ENCODE measurements around the gene CASZ1.

CASZ1 gene

DNA sequence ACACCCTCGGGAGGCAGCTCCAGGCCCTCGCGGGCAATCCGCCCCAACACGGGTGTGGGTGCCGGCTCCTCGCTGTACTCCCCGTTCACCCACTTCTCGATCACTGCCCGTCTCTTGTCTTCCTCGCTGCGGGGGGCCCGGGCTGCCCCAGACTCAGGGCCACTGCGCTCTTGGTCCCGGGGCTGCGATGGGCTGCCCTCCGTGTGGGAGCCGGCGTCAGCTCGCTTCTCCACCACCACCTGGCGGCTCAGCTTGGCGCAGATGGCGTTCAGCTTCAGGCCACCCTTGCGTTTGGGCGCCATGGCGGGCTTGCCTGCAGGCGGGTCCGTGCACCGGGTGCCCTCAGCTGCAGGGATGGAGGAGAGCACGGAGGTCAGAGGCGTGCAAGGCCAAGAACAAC, 131.2 kb downstream of the CASZ1 start:
- no peak for DNase-seq

DNA sequence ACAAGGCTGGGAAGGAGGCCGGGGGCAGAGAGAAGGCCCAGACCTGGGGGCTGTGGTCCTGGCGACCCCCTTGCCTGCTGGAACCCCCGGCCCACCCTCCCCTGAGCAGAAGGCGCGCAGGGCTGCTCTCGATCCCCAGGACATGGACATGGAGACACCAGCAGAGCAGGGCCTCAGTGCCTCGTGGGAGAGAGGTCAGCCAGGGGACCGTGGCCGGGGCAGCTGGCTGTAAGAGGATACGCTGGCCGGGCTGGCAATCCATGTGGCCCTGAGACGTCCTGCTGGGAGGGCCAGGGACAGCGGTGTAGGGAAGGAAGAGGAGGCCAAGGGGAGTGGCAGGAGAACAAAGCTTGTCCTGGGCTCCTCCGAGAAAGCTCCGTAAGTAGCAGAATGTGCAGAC, 132.2 kb downstream of the CASZ1 start:
- DNase-seq: no peak

DNA sequence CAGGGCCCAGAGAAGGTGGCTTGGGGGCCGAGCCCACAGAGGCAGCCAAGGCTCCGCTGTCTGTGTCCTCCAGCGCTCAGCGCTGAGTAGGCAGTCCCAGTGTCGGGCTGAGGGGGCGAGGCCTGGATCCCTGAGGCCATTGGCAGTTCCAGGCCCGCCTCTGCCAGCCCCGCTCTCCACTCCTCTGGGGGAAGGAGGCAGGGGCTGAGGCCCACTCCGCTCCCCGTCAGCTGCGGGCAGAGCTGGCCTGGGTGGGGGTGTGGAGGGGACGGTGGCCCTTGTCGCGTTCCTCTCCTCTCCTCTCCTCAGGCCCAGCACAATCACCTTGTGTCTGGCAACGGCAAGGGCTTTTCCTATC, 132.8 kb downstream of the CASZ1 start:
- DNase-seq: peak; percentile 88

DNA sequence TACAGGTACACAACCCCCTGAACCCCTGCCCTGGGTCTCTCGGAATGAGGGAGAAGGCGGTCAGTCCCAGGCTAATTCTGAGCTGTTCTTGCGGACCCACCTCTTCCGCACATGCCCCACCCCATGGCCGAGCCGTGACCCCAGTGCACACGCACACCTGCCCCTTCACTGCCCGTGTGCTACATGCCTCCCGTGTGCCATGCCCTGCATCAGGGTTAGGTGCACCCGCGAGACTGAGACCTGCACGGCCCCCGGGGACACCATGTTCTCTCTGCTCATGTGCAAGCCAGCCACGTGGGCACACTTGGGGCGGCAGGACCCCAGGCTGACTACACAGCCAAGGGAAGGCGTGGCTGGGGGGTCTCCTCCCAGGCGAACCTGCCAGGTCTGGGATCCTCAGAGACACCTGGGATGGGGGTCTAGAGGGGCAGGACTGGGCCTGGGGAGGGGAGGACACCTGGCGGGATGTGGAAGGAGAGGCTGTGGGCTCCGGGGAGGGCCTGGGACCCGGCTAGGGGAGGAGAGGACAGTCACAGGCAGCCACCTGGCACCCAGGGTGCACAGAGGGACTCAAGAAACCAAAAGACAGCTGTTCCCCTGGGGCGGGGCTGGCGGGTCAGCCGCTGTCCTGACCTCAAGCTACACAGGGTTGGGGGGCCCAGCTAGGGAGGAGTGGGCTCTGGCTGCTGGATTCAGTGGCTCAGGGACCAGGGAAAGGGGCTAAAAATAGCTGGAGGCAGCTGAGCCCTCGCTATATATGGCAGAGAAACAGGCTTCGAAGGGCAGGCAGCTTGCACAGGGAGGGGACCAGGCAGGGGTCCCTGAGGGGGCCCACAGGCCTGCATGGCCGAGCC, 133.4 kb downstream of the CASZ1 start:
- no peak for DNase-seq

DNA sequence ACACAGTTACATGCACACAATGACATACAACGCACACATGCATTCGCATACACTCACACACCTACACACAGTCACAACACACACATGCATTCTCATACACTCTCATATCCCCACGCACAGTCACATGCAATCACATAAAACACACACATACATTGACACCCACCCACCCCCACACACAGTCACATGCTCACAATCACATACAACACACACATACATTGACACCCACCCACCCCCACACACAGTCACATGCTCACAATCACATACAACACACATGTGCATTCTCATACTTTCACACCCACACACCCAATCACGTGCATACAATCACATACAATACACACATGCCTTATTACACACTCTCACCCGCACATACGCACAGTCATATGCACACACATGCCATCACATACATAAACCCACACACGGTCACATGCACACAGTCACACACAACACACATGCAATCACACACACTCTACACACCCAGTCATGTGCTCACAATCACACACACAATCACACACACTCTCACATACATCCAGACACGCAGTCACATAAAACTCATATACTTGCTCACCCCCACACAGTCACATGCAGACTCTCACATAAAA, 134.3 kb downstream of the CASZ1 start:
- DNase-seq: no peak

DNA sequence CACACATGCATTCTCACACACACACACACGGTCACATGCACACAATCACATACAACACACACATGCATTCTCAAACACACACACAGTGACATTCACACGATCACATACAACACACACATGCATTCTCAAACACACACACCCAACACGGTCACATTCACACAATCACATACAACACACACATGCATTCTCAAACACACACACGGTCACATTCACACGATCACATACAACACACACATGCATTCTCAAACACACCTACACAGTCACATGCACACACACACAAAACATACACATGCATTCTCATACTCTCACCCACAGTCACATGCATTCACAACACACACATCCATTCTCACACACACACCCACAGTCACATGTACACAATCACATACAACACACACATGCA, 135.0 kb downstream of the CASZ1 start:
- no peak for DNase-seq

DNA sequence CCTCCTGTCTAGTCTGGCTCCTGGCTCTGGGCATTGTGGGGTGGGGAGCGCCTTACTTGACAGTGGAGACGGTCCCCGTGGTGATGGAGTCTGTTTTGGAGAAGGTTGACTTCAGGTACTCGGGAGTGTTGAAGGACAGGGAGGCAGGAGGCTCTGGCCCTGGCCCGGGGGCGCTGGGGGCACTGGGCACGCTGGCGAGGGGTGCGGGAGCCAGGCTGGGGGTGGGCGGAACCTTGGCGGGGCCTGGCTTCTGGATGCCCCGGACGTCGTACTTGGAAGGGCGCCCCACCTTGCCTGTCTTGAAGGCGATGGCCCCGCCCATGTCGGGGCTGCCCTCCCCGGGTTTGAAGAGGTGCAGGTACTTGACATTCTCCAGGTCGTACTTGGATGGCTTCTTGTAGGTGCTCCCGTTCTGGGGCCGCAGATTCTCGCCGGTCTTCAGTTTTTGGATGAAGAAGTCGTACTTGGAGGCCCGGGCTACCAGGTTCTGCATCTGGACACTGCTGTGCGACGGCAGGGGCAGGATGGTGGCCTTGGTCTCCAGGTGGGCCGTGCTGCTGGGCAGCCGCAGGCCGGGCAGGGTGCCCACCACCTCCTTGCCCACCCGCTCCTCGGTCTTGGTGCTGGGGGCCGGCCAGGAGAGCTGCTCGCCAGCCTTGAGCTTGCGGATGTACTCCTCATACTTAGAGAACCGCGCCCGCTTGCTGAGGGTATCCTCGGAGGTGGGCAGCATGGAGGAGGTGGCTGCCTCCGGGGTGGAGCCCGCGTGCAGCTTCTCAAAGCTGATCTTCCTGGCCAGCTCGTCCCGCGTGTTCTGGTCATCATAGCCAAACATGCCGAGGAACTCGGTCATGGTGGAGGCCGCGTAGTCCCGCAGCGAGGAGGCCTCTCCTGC, 136.6 kb downstream of the CASZ1 start:
- DNase-seq: no peak

DNA sequence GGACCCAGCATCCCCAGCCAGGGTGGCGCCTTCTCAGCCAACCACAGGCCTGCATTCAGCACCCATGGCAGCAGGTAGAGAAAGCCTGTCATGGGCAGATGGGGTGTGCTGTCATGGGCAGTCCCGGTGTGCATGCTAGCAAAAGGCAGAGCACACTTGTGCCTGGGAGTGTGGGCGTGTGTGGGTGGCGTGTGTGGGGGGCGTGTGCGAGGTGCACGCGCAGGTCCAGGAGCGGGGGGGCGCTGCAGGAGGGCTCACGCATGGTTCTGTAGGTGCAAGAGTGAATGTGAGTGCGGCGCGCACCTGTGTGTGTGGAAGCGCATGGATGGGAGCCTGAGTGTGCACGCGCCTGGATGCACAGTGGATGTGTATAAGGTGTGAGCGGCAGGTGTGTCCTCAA, 137.2 kb downstream of the CASZ1 start:
- DNase-seq: no peak

DNA sequence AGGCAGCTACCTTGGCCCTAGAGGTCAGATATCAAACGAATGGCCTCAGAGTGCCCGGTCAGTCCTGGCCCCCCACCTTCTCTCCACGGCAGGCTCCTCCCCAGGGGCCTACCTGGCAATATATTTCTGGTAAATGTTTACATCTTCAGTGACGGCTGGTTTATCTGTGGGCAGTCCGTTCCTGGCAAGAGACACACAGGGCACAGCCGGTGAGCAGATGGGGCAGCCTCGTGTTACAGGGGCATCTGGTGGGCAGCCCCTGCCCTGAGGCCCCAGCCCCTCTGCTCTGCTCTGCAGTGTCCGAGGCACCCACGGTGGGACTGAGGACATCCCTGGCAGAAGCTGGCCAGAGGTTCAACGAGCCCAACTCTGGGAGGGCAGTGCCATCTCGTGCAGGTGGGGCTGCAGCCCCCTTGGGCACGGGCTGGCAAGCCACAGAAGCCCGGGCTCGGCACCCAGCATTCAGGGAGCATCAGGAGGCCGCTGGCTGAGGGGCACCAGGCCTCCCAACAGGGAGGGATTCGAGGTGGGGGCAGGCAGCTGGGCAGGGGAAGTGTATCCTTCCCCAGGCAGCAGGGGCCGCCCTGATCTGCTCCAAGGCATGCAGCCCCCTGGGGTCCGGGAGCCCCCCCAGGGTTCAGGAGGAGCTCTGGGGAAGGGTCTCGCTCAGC, 137.9 kb downstream of the CASZ1 start:
- DNase-seq: no peak

DNA sequence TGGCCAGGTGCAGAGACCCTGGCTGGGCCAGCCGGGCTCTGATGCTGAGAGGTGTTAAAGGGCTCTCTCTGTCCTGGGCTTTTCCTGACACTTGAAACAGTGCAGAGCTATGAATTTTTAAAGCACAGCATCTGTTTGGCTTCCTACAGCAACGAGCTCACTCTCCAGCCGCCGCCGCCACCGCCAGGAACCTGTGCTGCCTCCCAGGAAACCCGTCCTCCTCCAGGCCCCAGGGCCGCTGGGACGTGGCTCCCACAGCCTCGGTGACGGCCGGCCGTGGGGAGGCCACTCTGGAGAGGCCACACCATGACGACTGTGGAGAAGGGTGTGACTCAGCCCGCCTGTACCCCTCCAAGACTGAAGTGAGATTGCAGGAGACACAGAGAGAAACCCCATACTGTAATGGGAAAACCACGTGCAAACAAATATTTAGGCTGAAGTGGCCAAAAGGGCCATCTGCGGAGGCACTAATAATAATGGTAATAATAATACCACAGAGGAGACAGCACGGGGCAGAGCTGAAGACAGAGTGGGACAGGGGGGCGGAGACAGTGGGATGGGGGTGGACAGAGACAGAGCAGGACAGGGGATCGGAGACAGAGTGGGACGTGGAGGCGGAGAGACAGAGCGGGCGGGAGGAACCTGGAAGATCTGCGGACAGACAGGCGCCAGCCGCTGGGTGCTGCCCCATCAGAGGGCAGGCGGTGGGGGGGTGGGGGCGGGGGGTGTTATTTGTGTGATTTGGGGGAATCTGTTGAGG, 139.2 kb downstream of the CASZ1 start:
- DNase-seq: no peak

DNA sequence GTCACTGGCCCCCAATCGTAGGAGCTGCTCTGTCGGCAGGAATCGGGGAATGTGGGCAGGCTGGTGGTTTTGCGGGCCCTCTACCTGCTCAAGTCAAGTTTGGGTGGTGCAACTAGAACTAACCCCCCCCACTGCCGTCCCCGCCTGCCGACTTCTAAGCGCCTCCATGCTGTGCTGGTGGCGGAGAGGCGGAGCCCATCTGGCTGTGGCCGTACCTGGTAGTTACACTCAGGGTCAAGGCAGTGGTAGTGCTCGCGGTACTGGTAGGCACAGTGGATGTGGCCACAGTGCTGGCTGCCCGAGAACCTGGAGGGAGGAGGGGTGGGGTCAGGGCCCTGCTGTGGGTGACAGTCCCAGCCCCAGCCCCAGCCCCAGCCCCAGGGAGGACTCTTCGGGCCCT, 140.0 kb downstream of the CASZ1 start:
- DNase-seq: no peak

DNA sequence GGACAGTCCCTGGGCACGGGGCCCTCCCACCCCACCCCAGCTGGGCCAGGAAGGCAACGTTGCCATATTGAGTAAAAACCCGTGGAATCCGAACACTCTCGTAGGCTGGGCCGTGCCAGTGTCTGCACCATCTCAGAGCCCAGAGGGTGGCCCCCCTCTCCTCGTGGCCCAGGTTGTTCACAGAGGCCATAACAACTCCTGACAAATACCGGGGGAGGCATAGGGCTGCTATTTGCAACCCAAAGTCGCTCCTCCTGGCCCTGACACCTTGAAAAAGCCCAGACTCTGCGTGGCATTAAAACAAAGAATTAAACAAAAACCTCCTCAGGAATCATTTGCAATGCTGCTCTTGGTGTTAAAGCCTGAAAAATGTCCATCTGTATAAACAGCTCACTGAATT, 141.4 kb downstream of the CASZ1 start:
- no peak for DNase-seq

DNA sequence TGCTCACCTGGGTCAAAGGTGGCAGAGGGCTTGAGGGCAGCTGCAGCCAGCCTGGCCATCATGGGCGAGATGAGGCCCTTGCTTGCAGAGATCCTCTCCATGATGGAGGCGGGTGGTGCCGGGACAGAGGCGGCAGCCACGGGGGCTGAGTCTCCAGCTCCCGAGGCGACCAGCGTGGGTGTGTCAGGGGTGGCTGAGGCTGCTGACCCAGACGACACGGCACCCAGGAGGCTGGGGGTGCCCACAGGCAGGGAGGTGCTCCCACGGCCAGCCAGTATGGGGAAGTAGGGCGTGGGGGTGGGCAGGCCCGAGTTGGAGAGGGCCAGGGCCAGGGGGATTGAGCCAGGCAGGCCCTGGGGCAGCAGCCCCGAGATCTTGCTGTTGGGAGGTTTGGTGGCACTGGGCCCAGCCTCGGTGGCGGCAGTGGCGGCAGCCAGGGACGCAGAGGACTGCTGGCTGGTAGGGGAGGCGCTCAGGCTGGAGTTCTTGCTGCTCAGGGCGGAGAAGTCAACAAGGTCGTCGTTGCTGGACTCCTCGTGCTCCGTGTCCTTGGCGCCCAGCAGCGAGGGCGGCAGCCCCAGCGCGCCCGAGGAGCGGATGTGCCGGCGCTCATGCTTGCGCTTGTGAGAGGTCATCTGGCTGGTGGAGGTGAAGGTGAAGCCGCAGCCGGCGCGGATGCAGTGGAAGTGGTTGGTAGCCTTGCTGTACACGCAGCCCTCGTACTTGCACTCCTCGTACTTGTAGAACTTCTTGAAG, 142.9 kb downstream of the CASZ1 start:
- no peak for DNase-seq

DNA sequence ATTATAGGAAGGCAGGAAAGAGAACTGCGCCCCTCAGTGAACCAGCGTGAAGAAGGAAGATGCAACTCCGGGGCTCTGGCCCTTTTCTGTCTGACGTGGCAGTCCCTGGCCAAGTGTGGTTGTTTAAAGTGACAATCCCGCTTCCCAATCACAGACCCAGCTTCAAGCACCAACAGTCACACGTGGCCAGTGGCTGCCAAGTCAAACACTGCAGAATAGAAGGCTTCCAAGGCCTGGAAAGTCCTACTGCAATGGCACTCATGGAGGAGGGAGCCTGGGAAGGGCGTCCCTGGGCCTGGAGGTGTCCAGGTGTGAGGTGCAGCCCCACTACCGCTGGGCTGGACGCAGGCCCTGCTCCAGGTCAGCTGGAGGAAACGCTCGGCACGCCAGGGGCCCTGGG, 143.8 kb downstream of the CASZ1 start:
- DNase-seq: no peak

DNA sequence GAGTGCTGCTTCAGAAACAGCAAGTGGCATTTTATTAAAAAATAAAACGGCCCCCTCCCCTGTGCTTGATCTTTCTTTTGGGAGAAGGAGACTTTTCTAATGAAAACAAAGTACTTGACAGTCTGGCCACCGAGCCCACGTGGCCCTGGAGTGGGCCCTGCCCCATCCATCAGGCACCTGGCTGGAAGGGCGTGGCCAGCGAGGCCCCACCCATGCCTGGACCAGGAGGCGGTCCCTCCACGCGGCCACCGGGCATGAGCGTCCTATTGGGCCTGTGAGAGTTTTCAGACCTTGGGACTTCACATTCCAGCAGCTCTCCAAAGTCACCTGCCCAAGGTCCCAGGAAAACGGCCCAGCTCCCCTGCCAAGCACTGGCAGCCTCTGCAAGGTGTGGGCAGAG, 144.7 kb downstream of the CASZ1 start:
- no peak for DNase-seq

DNA sequence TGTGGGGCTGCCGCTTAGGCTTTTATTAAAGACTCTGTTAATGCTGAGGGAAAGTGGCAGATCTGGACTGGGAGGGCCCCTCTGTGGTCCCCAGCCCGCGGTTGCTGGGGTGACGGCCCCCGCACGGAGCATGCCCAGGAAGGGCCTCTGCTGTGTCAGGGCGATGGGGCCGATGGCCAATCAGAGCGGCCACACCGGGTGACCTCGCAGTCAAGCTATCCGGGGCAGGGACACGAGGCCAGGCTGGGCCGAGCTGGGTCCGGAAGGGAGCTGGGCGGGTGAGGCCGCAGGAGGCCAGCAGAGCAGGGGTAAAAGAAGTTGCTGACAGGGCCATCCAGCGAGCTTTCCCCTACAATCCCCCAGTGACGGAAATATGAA, 145.1 kb downstream of the CASZ1 start:
- peak; percentile 86 for DNase-seq

DNA sequence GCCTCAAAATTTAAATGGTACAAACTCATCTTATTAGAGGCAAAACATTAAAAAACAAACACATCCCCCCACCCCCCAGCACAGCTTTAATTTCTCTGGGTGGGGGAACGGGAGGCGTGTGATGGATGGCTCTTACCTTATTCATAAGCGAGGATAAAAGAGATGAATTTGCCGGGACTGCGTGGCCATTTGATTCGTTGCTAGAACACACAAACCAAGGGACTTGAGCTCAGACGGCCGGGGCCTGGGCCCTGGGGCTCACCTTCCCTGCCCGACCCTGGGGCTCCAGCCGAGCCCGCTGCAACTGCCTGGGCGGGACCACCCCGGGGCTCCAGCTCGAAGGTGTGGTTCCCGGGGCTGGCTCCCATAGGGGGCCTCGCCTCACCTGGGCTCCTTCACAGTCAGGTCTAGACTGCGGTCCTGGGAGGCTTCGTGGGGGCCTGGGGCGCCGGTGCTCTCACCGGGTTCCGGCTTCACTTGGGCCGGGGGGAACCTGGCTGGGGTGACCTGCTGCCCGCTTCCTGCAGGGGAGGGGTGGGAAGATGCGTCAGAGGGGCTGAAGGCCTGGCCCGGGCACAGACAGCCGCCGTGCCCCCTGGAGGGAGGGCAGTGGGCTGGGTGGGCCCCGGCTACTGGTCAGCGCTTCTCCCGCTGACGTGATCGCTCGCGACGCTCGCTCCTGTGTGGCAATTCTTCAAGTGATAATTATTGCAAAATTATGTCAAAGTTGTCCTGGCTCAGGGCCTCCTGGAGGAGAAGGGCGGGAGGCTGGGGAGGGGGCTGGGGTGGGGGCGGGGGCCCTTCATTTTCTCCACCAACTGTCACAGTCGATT, 145.7 kb downstream of the CASZ1 start:
- DNase-seq: no peak

DNA sequence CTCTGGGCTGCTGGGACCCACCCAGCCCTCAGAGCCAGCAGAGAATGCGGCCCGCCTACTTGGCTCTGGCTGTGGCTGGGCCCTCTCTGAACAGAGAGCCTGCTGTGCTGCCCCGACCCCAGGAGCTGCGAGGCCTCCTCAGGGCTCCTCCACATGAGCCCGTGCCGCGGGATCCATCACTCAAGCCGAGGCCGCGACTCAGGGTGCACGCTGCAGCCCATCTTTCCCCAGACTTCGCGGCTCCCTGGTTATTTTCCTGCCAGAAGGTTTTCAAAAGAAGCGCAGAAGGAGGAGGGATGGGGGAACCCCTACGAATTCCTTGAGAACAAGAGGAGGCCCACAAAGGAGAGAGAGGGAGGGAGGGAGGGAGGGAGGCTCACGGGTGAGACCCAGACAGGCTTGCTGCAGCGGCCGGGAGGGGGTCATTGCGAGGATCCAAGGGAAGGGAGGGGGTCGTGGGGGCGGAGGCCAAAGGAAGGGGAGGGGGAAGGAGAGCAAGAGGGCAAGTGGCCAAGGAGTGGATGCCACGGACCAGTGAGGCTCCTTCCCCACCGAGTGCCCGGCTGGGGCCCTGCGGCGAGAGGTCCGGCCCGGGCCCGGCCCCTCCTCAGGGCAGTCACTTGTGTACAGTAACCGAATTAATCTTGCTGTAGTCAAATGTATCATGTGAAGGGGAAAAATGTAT, 146.8 kb downstream of the CASZ1 start:
- no peak for DNase-seq

DNA sequence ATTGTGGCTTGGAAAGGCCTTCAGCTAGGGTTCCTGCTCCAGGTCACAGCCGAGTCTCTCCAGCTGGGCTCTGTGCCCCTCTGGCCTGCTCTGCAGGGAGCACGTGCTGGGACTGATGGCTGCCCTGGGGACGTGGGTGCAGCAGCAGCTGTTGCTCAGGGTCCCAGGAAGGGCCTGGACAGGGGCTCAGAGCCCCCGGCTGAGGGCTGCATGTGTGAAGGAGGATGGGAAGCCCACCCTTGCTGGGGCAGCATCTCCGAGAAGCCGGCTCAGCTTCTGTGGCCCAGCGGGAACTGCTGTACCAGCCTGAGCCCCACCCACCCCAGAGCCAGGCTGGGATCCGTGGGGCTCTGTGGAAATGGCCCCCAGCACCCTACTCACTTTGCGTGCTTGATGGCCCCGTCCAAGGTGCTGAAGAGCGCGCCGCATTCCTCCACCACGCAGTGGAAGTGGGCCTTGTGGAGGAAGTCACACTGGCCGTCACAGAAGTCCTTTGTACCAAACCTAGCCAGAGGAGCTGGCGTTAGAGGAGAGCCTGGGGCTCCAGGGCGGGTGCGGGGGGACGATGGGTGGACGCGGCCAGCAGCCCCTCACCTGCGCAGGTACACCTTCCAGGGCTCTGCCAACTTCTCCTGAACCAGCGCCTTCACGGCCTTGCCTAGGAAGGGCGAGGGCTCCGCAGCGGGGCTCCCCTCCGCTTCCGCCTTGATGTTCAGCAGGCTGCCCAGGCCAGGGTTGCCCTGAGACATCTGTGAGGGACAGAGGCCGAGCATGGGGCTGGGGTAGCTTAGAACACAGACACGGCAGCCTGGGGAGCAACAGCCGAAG, 147.5 kb downstream of the CASZ1 start:
- DNase-seq: no peak

Measured in islet precursor cell (in vitro differentiated cells).